A673 (cell line): ENCODE data around the gene ACTL6A. TPM values are rescaled to one million over a fixed set of nuclear protein-coding genes. Genes with fewer than 3 reads are reported as not detected.

ENCODE experiments used
- BruUV-seq: library from RNA; stranded (reverse); fragments of 400-500 nt; replicated peaks from 2 replicates; lab custom pipeline; 2021; lab: Mats Ljungman, UMichigan
- CTCF ChIA-PET: fragments of 300-600 bp; sonication (Branson Sonifier 250); formaldehyde crosslinking; loops from one replicate; lab custom pipeline; 2022; ENCODE audit warnings: antibody characterized with exemption; lab: Charles Lee
- POLR2A ChIA-PET: fragments of 300-600 bp; sonication (Branson Sonifier 250); formaldehyde crosslinking; loops from one replicate; lab custom pipeline; 2022; ENCODE audit warnings: antibody characterized with exemption; ENCODE audit not compliant: low non-redundant PET; lab: Charles Lee
- DNase-seq: peaks from one replicate; pipeline ENCODE4 v3.0.0-alpha.2; 2015; ENCODE audit warnings: low spot score
- H3K27ac ChIP-seq: fragments of 200-600 bp; sonication (generic); 2 replicates; pipeline ENCODE4 v1.5.1; 2016; ENCODE audit warnings: mixed run types, low read depth, mild to moderate bottlenecking, mixed read lengths, antibody characterized with exemption, low read length; ENCODE audit not compliant: poor library complexity, severe bottlenecking
- H3K27me3 ChIP-seq: fragments of 200-600 bp; sonication (generic); replicated peaks from 2 replicates; pipeline ENCODE4 v1.6.1; 2017; ENCODE audit warnings: mixed run types, low read depth, mild to moderate bottlenecking, mixed read lengths, antibody characterized with exemption, low read length; ENCODE audit not compliant: insufficient read depth, poor library complexity
- H3K36me3 ChIP-seq: fragments of 200-600 bp; sonication (generic); 2 replicates; pipeline ENCODE4 v1.6.1; 2016; ENCODE audit warnings: mixed run types, mild to moderate bottlenecking, mixed read lengths, antibody characterized with exemption, low read length; ENCODE audit not compliant: insufficient read depth, poor library complexity, severe bottlenecking
- H3K4me1 ChIP-seq: fragments of 200-600 bp; sonication (generic); 2 replicates; pipeline ENCODE4 v1.6.1; 2017; ENCODE audit warnings: mixed run types, mild to moderate bottlenecking, mixed read lengths, antibody characterized with exemption, low read length; ENCODE audit not compliant: insufficient read depth, poor library complexity, severe bottlenecking
- H3K4me3 ChIP-seq: fragments of 200-600 bp; sonication (generic); 2 replicates; pipeline ENCODE4 v1.5.1; 2016; ENCODE audit warnings: low read depth, mixed run types, mild to moderate bottlenecking, mixed read lengths, low read length; ENCODE audit not compliant: poor library complexity, severe bottlenecking
- H3K9me3 ChIP-seq: fragments of 200-600 bp; sonication (generic); 2 replicates; pipeline ENCODE4 v1.6.1; 2016; ENCODE audit warnings: mixed run types, low read depth, mild to moderate bottlenecking, mixed read lengths, antibody characterized with exemption, low read length; ENCODE audit not compliant: poor library complexity, severe bottlenecking
- EZH2 ChIP-seq: fragments of 200-600 bp; sonication (generic); IDR thresholded peaks from 2 replicates; pipeline ENCODE4 v1.6.1; 2017; ENCODE audit warnings: borderline replicate concordance, low read depth, mild to moderate bottlenecking, mixed read lengths, antibody characterized with exemption, low read length; ENCODE audit not compliant: poor library complexity, severe bottlenecking
- intact Hi-C: fragments of 100-400 bp; cut with micrococcal nuclease; formaldehyde crosslinking; loops from one replicate; pipeline ENCODE4 v1.10.0; 2022; ENCODE audit not compliant: unreplicated experiment
- total RNA-seq: library from RNA; stranded (reverse); gene quantifications from 2 replicates; pipeline ENCODE4 v1.2.3, GENCODE V29; 2021
- TF ChIP-seq, protein P1 (sequence below): fragments of 300-800, 200-600 bp; sonication (generic); conservative IDR thresholded peaks from 2 replicates; pipeline ENCODE4 v1.5.1; 2017; ENCODE audit warnings: low read depth, mild to moderate bottlenecking, antibody characterized with exemption, low read length, moderate library complexity, mixed read lengths

The ACTL6A gene
- total RNA-seq, 1 experiment from 2014 or later, result 153 TPM

DNA sequence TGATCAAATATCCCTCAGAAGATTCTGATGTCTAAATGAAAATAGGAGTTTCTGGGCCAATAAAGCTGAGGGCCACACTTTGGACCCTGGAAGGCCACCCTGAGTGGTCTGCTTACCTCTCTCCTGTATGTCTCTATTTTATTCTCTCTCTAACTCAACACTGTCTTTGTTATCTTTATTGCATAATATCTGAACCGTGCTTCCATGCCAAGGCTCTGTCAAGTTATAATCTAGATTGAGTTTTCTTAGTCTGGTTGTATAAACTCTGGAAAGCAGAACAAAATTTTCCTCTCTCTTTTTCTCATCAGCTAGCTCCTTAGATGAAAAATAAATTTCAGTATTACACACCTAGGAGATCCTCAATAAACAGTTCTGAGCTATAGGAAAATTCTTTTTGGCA is 36.2 kb upstream of the ACTL6A start:
- Histone ChIP-seq H3K4me3 (no peak overlapping the region), H3K36me3 (no peaks in the 10 kb centered on the region), H3K27me3 (no peaks in the 10 kb centered on the region), H3K27ac (peak overlapping the region; percentile 87), H3K9me3 (no peaks in the 10 kb centered on the region), H3K4me1 (peaks cover 16% of the 10 kb centered on the region)
- TSS peak; percentile 71 for BruUV-seq
- intact Hi-C loops, result no loop called here
- no peak for TF ChIP-seq EZH2
- TF ChIP-seq, protein P1, sequence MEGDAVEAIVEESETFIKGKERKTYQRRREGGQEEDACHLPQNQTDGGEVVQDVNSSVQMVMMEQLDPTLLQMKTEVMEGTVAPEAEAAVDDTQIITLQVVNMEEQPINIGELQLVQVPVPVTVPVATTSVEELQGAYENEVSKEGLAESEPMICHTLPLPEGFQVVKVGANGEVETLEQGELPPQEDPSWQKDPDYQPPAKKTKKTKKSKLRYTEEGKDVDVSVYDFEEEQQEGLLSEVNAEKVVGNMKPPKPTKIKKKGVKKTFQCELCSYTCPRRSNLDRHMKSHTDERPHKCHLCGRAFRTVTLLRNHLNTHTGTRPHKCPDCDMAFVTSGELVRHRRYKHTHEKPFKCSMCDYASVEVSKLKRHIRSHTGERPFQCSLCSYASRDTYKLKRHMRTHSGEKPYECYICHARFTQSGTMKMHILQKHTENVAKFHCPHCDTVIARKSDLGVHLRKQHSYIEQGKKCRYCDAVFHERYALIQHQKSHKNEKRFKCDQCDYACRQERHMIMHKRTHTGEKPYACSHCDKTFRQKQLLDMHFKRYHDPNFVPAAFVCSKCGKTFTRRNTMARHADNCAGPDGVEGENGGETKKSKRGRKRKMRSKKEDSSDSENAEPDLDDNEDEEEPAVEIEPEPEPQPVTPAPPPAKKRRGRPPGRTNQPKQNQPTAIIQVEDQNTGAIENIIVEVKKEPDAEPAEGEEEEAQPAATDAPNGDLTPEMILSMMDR, result no peak
- no peak for DNase-seq
- ChIA-PET CTCF (no interaction called here), POLR2A (interaction anchor here (0.6 kb wide), 1 partner anchor 38 kb away, joined by 4 read pairs; no protein-coding TSS in a partner anchor)

DNA sequence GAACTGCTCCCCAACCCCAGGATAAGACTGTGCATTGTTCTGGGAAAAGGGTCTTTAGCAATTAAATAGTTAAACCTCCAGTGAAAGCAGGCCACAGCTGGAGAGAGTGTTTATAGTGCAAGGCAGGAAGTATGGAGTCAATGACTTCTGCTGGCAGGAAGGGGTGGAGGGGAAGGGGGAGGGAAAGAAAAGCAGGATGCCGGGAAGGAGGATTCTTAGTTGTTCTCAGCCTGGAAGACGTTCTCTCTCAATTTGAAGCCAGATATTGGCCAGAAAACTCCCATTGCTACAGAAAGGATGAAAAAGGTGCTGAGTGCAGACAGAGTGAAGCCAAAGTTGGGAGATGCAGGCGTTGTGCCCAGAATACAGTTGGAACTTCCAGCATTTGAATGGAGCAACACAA is 35.7 kb upstream of the ACTL6A start:
- intact Hi-C loops, result no loop called here
- peak; percentile 96 for DNase-seq
- ChIA-PET CTCF (no interaction called here), POLR2A (interaction anchor here (0.6 kb wide), 1 partner anchor 39 kb away, joined by 4 read pairs; no protein-coding TSS in a partner anchor)
- Histone ChIP-seq H3K4me3 (peak overlapping the region; percentile 24), H3K36me3 (no peaks in the 10 kb centered on the region), H3K27me3 (no peaks in the 10 kb centered on the region), H3K9me3 (no peaks in the 10 kb centered on the region), H3K27ac (peak overlapping the region; percentile 87), H3K4me1 (peaks cover 16% of the 10 kb centered on the region)
- no peak for TF ChIP-seq EZH2
- TF ChIP-seq, protein P1, result no peak
- no TSS peak for BruUV-seq

DNA sequence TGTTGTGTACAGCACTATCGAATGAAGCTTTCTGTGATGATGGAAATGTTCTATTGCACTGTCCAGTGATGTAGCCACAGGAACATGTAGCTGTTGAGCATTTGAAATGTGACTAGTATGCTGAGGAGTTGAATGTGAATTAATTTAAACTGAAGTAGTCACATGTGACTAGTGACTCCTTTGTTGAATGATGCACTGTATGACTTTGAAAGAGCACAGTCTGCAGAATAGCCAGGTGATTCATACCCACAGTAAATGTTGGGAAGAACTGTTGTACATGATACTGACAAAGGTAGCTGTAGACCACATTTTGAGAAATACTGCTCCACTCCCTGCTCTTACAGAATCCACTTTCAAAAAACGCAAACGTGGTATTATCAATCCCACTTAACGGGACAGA is 34.0 kb upstream of the ACTL6A start:
- no peak for DNase-seq
- Histone ChIP-seq H3K4me1 (peaks cover 16% of the 10 kb centered on the region), H3K36me3 (no peaks in the 10 kb centered on the region), H3K27ac (no peak overlapping the region), H3K9me3 (no peaks in the 10 kb centered on the region), H3K27me3 (no peaks in the 10 kb centered on the region), H3K4me3 (no peak overlapping the region)
- BruUV-seq, result no TSS peak
- POLR2A ChIA-PET, result no interaction called here
- intact Hi-C loops, result no loop called here
- CTCF ChIA-PET, result no interaction called here
- TF ChIP-seq EZH2, result no peak
- TF ChIP-seq, protein P1, result no peak
